Activated CD8-positive, alpha-beta memory T cell treated with anti-CD3 and anti-CD28 coated beads for 24 hours (primary cell): Measurements from ENCODE around the gene TNFRSF4.
A peak's percentile ranks its signal among the peaks of the same experiment; 100 is the strongest.
"Not testable (repeated sequence)": the region's sequence is repeated elsewhere in the genome, so short reads cannot be mapped to it uniquely, and the experiment has no call there.

Source experiments
- DNase-seq: peaks from one replicate; pipeline ENCODE4 v3.0.0-alpha.2; 2020

TNFRSF4 gene

GRCh38 chr1:1213345-1214265, at the start of gene TNFRSF4:
Gene TNFRSF4, minus strand, starts transcription at chr1:1214153. Its CDS starts 26 bp downstream, at chr1:1214127.
- DNase-seq: peak; percentile 83

DNA sequence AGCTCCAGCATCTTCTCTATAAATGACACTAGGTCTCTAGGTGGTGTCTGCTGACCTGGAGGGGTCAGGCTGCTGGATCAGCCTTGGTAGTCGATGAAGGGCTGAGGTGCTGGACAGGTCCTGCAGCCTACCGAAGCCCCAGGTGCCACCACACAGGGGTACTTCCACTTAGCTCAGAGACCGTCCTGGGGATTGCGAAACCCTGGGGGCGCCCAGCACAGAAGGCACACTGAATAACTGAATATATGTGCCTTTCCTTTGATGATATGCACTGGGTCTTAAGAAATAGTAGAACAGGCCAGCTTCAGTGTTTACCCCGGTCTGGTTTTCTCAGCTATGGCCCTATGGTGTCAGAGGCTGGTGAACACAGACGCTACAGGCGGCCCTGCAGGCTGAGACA, 48.8 kb upstream of the TNFRSF4 start:
- no peak for DNase-seq

DNA sequence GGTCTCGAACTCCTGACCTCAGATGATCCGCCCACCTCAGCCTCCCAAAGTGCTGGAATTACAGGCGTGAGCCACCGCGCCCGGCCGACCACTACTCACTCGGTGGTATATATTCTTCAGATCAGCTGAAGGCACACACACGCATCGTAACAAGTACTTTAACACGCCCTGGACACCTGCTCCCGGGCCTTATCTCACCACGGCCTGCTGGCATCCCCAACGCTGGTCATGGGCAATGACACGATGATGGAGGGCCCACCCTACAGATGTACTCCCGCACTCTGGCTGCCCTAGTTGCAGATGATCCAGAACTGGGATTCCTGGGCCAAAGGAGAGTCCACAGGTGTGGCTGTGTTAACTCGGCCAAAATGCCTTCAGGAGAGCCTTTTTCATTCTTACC, 48.1 kb upstream of the TNFRSF4 start:
- DNase-seq: no peak

DNA sequence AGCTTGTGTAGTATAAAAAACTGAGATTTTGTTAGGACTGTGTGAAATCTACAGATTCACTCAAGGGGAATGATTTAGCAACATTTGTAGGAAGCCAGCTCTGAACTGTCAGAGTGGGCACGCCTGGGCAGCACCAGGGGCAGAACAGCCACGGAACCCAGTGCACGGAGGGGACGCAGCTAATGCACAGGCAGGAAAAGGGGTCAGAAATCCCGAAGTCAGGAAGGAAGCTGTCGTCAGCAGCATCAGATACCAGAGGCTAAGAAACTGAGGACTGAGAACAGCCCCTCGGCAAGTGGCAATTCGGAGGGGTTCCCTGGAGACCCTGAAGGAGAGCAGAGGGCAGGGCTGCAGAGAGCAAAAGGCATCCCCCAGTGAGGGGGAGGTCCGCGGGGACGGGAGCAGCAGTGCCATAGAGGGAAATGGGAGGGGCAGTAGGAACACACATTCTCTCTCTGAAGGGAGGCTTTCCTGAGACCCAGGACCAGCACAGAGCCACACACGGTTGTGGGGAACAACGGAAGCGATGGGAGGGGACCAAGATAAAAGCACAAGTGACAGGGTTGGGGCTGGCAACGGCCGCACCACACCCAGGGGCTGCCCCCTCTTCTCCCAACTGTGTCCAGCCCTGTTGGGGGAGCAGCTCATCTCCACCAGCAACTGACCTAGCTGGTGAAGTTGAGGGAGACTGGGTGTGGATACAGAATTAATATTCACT, 47.0 kb upstream of the TNFRSF4 start:
- DNase-seq: no peak

- no peak for DNase-seq
Measured at GRCh38 chr1:1259951-1260600, 46.1 kb upstream of the TNFRSF4 start.

DNA sequence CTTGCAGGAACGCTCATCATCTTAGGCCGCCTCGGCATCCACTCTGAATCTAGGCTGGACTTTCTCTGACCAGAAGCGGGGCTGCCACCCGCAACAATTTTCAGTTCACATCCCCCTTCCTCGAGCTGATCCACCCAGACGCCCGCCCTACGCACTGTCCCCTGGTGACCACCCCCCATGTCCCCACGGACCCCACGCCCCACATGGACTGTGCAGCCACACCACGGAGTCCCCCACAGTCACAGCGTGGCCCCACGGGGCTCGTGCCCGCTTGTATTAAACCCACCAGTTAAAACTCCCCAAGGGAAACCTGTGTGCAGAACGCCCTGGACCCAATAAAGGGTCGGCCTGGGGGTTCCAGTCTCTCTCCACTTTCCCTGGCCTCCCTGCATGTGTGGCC, 45.6 kb upstream of the TNFRSF4 start:
- no peak for DNase-seq

- no peak for DNase-seq
Measured at GRCh38 chr1:1259119-1259488, 45.2 kb upstream of the TNFRSF4 start.

- DNase-seq: no peak
Measured at GRCh38 chr1:1256956-1257871, 43.3 kb upstream of the TNFRSF4 start.

DNA sequence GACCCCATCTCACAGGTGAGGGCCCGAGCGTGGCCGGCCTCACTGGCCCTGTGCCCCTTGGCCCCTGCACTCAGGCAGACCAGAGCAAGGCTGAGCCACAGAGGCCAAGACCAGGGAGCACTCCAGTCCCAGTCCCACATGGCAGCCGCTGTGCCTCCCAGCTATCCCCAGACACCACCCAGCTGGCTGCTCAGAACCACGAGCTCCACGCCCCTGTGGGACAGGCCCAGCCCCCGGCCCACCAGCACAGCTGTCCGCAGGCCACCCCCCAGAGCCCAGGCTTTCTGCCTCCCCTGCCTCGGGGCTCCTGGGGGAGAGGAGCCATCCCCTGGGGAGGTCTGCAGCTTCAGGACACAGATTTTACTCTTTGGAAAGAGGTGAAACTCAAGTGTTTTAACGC, 41.7 kb upstream of the TNFRSF4 start:
- no peak for DNase-seq

DNA sequence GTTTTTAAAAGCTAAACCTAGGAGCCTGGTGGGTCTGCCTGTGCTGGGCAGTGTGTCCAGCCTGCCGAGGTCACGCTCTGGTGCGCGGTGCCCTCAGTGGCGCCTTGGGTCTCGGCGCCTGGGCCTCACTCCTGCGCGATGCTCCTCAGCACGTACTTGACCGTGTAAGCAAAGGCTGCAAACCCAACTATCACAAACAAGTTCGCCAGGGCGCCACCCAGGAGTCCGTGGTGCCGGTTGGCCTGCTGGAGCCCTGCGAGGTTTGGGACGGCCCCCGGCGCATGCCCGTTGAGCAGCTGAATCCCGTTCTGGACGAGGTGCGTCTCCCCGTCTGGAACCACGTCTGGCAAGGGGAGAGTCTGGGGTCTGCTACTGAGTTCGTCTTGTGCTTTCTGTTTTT, 41.1 kb upstream of the TNFRSF4 start:
- no peak for DNase-seq

DNA sequence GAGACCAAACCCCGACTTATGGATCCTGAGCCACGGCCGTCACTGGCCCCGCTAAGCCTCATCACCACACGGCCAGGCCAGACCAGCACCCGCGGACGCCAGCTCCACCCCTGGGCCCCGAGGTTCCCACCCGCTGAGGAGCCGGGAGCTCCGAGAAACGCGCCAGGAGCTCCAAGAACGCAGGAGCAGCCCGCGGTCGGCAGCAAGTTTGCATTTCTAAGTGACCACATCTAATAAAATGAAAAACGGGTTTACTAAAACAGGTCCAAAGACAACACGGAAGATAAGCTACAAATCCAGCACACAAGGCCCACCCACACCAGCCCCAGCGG, 40.7 kb upstream of the TNFRSF4 start:
- DNase-seq: no peak

DNA sequence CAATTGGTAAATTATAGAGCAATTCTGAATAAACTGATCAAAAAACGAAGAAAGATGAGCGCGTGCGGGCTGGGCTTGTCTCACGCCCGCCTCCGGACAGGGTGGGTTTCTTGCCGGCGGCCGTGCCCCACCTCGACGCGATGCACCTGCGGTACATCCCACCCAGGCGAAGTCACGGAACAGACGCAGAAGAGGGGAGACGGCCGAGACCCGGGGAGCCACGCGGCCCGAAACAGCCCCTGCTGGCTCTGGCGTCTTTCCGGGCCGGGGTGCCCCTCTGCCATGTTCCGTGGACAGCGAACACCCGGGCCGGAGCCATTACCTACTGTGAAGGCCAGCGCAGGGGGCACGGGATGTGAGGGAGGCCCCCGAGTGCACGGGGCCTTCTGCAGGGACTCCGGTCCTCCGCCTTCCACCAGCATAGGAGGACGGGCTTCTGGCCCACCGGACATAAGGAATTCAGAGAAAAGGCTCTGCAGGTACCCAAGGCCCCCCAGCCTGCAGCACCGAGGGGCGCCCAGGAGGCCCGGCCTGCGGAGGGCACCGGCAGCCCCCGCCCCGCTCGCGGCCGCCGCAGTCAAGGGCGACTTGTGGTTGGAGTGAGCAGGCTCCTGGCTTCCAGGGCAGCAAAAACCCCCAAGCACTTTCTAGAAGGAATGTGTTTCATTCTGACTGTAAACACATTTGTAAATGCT, 40.2 kb upstream of the TNFRSF4 start:
- DNase-seq: no peak

DNA sequence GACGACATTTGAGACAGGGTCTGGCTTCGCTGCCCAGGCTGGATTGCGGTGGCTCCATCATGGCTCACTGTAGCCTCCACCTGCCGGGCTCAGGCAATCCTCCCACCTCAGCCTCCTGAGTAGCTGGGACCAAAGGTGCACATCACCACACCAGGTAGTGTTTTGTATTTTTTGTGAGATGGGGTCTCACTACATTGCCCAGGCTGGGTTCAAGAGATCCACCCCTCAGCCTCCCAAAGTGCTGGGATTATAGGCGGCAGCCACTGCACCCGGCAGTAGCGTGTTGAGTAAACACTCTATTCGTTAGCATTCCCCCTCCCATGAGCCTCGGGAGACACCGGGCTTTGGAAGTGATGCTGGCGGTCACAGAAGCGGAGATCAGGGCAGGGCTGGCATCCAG, 39.4 kb upstream of the TNFRSF4 start:
- no peak for DNase-seq

DNA sequence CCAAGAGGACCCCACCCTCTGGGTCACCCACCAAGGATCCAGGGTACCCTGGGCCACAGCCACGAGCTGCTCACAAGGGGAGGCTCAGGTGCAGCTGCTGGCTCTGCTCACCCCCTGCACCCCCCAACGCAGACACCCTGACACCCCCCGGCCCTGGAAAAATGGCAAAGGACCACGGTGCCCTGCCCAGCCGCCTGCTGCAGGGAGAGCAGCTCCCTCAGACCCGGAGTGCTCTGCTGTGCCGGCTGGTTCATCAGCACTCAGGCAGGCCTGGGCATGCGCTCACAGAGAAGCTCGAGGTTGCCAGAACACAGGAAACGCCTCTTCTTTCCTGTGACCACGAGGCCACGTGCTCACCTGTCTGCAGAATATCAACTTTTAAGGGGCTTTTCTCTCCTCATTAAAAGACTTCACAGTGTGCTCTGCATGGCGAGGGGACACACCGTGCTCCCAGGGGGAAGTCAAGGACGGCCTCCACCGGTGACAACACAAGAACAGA, 36.9 kb upstream of the TNFRSF4 start:
- DNase-seq: peak; percentile 86

DNA sequence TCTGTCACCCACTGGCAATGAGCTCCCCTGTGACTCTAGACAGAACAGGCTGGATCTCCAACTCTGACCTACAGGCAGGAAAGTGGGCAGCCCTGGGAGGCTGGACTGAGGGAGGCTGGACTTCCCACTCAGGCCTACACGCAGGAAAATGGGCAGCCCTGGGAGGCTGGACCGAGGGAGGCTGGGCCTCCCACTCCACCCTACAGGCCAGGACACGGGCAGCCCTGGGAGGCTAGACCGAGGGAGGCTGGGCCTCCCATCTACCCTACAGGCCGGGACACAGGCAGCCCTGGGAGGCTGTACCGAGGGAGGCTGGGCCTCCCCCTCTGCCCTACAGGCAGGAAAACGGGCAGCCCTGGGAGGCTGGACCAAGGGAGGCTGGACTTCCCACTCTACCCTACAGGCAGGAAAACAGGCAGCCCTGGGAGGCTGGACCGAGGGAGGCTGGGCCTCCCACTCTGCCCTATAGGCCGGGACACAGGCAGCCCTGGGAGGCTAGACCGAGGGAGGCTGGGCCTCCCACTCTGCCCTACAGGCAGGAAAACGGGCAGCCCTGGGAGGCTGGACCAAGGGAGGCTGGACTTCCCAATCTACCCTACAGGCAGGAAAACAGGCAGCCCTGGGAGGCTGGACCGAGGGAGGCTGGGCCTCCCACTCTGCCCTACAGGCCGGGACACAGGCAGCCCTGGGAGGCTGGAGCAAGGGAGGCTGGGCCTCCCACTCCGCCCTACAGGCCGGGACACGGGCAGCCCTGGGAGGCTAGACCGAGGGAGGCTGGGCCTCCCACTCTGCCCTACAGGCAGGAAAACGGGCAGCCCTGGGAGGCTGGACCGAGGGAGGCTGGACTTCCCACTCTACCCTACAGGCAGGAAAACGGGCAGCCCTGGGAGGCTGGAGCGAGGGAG, 34.3 kb upstream of the TNFRSF4 start:
- DNase-seq: not testable (repeated sequence)

DNA sequence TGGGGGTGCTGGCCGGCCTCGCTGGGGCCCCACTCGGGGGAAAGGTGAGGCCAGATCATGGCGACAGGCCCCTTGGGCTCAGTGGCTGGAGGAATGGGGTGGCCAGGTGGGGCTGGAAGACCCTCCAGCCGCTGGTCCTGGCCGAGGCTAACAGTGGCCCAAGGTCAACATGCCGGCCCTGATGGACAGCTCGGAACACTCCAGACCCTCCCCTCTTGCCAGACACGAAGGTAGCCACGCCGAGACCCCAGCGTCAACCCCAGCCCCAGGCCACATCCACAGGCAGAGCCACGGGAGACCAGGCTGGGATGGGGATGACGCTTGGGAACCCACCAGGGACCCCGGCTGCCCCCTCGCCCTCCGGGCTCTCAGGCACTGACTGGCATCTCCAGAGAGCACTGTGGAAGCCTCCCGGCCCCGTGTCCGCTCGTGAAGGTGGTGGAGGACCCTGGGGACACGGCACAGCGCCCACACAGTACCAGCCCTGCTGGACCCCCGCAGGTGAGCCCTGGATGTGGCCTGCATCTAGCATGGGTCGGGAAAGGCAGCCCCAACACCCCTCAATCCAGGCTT, 33.5 kb upstream of the TNFRSF4 start:
- no peak for DNase-seq

DNA sequence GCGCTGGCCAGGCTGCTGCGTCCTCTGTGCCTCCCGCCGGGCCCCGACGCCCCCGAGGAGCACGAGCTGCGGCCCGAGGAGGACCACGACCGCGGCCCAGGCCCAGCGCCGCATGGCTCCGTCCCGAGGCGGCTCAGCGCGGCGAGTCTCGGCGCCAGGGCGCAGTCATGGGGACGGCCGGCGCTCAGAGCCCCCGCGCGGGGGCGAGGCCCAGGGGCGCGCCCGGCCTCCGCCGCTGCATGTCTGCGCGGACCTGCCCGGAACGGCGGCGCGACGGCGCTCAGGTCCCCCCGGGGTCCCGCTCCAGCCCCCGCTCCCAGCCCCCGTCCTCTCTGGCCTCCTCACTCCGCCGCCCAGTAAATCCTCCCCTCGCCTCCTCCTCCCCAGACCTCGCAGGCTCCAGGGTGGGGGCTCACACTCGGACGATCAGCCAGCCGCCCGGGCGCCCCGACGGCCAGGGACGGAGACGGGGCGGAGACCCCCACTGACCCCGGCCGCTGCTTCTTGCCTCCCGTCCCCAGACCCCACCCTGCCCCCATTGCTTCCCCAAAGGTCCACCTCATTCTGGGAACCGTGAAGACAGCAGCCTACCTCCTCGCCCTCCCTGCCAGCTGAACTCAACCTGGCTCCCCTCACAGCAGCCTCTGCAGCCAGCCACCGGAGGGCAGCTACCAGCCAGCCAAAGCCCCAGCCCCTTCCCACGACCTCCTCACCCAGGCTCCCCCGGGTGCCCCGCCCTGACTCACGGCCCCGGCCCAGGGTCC, 32.8 kb upstream of the TNFRSF4 start, which contains the start of gene C1QTNF12:
Gene C1QTNF12, minus strand, starts transcription at position 146 of the 764 bp plus-strand sequence. Its CDS starts 32 bp downstream, at position 114.
- DNase-seq: no peak

GRCh38 chr1:1245817-1246576, 32.0 kb upstream of the TNFRSF4 start:
- no peak for DNase-seq
